CD1c-positive myeloid dendritic cell (primary cell): Measurements from ENCODE around the gene WWOX.

Source experiments
- DNase-seq: peaks from one replicate; pipeline ENCODE4 v3.0.0-alpha.2; 2016; ENCODE audit errors: extremely low spot score

WWOX gene

DNA sequence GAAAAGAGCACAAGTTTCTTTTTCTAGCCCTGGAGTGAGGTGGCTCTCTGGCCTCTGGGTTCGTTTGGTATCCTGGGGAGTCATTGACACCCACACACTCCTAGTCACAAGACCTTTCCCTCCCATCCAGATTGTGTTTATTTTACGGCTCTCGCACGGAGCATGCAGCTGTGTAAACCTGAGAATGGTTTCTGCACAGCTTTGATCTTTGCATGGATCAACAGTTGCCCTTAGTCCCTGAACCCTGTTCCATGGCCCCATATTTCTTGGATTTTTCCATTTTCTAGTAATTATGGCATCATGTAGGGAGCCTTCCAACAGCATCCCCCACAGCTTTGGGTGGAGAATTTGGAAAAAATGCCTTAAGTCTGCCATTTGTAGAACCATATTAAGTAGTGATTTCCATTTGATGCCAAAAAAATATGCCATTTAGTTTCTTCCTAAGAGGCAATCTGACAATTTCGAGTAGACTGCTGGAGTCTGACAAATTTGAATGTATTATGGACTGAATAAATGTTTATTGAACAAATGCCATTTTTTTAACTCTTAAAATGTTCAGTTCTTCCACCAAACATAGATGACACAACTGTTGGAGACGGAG is 197.7 kb downstream of the WWOX start:
- no peak for DNase-seq

DNA sequence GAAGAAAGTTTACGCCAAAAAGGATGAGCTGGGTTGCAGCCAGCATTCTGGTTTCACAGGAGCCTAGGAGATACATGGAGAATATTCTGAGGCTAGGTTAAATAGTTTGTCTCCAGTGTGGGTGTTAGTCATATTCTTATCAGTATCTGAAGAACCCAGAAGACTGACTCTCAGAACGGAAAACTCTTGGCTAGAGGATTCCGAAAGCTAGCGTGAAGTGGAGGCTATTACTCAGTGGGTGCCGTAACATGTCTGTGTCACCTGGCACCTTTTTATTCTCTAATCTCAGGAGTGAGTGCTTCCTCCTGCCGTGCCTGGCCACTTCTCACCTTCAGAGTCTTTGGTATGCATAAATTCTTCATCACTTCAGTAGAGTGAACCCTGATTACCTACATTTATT is 199.5 kb downstream of the WWOX start:
- no peak for DNase-seq

DNA sequence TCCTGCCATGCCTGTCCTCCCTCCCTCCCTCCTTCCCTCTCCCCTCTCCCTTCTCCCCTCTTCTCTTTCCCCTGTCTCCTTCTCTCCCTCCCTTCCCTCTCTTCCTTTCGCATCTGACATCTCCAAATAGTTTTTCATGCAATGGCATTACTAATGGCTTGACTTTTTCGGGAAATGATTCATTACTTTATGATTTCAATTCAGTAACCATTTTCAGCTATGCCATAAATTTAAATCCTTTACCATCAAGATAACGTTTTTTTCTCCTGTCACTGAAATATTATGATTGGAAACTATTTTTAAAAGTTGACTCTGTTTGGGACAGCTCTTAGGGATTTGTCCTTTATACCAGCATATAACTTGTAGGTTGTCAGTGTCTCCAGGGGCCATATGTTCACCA is 201.0 kb downstream of the WWOX start:
- no peak for DNase-seq

DNA sequence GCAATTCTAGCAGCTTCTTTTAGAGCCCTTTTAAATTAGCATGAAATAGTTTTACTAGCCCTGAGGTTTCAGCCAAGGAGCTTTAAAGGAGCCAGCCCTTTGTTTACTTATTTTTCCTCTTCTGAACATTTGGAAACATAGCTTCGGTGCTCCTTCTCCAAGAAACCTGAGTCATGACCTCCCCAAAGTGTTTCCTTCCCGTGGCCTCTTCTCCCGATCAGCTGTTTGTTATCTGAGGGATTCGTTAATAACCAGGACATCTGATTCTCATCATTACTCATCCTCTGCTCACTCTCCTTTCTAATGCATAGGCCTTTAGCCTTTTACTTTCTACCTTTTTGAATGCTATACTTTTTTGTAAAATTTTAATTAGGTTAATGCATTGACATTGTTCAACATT is 204.5 kb downstream of the WWOX start:
- no peak for DNase-seq

DNA sequence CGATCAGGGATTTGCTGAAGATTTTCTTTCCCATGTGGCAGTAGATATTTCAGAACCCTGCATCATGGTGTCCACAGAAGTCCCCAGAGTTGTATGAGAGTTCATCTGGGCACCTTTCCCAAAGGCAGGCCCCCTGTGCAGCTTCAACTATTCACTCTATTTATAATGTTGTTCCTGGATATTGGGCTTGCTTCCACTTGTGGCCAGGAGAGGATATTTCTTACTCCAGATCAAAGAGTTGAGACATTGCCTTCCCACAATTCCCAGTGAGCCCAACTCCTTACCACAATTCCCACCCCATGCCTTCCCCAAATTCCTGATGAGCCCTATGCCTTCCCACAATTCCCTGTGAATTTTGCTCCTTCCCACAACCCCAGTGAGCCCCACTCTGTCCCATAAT is 206.9 kb downstream of the WWOX start:
- DNase-seq: no peak

DNA sequence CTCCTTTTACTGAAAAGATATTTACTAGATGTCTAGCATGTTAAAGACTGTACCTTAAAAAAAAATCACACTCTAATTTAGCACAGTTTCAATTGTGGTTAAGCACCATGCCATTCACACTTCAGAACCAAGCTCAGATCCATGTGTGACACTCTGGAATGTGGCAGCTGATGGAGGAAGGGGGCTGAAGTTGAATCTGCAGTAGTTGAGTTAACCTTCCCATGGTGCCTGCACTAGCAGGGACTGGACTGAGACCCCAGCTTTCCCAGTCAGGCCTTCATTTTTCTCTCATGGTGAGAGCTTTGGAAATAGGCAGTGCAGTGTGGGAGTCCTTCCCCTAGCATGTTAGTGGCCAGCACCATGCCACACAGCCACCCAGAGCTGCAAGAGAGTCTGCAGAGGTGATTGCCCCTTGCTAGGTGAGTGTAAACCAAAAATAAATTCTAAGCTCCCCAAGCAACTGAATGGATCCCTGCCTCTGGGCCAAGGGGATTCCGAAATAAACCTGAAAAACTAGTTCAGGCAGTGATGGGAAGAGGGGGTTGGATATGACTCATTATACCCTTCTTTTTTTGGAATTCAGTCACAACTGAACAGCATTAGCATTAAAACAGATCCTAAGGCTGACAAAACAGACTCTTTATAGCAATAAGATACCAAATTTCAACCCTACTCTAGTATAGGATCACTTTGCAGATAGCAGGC is 208.5 kb downstream of the WWOX start:
- no peak for DNase-seq

DNA sequence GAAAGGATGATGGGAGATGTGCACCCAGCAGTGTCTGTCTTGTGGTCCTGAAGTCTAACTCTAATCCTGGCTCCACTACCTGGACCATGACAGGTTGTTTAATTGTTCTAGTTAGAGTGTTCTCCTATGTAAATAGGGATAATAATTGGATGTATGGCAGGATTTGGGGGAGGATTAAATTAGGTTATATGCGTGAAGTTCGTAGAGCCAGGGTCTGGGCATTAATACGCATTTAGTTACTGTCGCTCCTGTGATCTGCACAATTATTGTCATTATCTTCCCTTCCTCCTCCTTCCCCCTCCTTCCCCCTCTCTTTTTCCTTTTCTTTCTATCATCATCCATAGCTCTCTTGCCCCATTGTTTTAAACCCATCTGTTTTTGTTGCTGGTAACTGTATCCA is 210.3 kb downstream of the WWOX start:
- no peak for DNase-seq

DNA sequence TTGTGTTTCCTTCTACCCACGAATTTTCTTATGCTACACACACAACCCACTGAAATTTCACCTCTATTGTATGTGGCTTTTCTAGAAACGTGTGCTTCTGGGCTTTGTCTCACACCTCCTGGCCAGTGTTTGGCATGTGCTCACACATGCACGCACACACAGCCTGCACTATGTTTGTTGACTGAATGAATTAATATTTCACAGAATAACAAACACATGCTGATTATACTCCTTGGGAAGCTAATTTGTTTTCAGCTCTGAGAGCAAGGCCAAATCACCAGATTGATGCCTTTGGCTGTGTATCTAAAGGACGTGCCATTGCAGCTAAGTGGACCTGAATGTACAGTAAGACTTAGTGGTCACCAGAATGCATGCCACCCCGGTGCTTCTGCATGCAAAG is 210.7 kb downstream of the WWOX start:
- DNase-seq: no peak

DNA sequence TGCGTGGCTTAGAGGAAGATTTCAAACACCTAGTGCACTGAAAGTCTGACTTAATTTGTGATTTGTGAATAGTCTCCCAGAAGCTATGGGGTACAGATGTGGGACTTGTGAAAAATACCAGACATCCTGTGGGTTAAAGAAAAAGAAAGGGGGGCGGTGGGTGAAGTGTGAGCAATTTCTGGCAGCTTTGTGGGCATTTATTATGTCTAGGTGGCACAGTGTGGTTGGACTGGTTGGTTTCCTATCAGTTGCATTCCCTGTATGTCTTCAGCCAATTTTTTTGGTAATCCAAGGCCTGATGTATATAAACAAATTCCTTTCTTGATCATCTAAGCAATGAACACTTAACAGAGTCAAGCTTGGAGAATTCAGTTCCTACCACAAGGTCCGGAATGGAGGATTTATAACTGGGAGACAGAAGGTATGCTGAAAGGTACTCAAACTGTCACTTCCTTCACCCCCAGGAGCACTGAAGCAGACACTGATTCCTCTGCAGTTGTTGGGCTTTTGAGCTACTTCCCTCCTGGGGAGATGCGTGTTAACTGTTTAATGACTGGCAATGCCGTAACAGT is 211.6 kb downstream of the WWOX start:
- no peak for DNase-seq

DNA sequence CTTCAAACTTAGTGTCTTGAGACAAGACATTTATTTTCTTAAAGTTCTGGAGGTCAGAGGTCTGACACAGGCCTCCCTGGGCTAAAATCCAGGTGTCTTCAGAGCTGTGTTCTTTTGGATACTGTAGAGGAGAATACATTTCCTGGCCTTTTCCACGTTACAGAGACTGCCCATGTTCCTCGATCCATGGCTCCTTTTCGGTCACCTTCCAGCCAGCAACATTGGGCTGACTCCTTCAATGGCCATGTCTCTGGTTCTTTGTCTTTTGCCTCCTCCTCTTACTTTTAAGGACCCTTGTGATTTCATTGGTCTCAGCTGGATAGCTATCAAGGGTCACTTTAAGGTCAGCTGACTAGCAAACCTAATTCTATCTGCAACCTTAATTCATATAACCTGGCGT is 212.4 kb downstream of the WWOX start:
- no peak for DNase-seq

DNA sequence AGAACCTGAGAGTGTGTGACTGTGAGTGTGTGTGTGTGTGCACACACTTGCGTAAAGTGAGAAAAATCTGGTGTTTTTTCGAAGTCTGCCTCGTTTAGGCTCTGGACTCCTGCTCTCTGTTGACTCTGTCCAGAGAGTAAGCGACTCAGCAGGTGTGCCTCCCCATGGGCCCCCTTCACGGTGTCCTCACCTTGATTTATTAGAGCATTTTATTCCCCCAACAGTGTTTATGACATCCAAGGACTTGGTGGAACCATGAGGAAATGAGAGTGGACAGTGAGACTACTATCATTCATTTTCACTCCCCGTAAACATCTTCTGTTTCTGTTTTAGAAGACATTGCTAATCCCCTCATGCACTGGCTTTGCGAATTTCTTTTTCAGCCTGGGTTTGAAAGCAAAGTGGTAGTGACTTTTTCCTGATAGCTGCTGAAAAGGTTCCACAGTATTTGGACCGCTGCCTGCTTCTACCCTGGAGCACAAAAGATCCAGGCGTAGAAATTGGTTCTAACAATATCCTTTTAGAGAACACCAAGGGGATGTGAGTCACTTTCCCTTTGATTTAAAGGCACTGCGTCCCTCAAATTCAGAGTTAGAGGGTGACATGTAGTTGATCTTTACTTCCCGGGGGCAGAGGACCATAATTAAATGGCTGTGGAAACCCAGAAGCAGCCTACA is 218.2 kb downstream of the WWOX start:
- DNase-seq: no peak

DNA sequence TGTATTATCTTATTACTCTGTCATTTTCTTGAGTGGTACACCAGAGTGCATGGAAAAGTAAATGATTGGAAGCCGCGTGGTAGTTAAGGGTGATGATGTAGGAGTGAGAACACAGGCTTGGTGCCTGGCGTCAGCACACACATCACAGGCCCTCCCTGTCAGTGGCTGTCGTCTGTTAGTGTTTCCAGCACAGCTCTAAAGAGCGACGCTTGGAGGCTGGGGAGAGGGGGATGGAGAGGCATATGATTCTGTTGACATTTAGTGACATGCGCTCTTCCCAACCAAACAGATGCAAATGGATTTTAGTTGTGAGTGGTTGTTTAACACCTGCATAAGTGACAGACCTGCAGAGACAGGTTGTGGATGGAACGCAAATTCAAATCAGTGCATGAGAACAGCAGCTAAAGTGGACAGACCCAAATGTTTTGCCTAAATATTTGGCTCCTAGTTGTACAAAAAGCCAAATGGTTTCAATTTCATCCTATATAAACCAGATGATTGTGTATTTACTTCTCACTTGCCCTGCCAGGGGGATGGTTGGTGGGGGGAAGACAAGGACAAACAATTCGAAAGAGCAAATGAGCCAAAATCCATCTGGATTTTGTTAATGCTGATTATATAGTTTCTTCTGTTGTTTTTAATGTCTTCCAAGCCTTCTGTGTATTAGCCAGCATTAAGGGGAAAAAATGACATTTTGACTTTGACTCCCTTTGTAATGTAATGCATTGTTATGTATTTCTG is 222.3 kb downstream of the WWOX start:
- no peak for DNase-seq

DNA sequence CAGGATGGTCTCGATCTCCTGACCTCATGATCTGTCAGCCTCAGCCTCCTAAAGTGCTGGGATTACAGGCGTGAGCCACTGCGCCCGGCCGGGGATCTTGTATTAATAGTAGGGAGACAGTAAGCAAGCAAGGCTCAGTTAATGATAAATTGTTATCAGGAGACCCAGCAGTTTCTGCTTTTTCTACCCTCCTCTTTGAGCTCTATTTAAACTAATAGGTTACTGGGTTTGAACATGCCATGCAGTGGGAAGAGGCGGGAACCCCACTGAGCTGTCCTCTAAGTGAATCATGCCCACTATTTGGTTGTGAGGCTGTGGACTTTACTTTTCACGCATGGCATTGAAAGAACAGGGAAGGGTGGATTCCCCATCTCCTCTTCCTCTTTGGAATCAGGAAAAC is 223.9 kb downstream of the WWOX start:
- DNase-seq: no peak

DNA sequence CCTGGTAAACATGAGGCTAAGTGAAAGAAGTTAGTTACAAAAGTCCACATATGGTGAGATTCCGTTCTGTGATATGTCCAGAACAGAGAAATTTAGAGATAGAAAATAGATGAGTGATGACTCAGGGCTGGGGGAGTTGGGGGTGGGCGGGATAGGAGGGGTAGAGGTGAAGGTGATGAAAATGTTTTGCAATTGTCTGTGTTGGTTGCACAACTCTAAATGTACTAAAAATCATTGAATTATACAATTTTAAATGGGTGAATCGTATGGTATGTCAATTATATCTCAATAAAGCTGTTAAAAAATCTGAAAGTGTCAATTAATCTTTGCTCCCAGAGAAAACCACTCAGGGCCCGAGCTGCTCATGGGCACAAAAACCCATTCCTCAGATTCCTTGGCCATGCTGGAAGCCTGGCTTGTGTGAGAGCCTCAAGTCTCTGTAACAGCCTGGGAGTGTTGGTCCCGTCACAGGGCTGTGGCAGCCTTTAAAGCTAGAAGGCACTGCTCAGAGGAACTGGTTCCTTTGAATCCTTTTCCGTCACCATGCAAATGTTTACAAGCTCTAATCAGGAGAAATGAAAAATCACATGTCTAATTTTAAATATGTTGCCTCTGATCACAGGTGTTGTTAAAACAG is 225.3 kb downstream of the WWOX start:
- no peak for DNase-seq

DNA sequence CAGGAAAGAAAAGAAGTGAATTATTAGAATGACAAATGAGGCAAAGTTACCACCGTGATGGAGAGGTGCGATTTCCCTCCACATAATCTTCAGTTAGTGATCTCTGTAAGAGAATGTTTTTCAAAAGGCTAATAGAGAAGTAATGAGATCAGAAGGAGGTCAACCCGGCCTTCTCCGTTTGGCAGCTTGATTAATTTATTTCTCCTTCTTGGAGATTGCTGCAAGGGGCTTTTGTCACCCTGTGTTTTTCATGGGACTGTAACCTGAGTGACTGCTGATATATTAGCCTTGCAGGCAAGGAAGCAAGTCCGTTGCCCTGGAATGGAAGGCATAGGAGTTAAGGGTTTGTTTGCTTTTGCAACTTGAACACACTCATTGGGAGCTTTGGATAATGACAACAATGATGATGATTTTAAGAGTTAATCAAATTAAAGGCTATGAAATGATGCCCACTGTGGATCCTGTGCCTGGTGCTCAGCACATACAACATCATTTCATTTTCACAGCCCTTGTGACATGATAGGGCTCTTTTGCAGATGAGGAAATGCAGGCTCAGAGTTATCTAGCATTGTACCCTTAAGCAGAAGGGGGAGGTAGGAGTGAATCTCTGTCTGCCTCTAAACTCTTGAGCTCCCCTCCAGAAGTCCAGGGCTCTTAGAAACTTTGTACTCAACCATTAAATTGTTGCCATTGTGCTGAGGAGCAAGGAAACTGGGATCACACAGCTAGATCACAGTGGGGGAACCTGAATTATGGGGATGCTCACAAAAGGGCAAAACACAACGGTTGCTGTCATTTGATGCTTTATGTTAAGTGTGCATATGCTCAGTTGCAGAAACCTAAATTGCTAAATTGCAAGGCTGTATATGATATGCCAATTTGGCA is 226.3 kb downstream of the WWOX start:
- no peak for DNase-seq

DNA sequence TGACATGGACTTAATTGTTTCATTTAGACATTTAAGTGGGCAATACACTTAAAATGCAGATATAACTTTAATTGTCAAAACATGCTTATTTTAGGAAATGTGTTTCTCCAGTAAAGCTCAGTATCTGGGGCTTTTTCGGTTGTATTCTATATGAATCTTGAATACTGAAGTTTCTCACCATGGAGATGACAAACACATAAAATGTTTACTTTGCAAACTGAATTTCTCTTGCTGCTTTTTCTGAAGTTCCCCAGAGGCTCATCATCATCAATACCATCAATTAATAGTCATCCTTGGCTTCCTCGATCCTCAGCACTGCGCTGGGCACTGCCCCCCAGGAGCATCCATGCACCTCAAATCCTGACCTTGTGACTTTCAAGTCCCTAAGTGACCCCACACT is 227.3 kb downstream of the WWOX start:
- DNase-seq: no peak

DNA sequence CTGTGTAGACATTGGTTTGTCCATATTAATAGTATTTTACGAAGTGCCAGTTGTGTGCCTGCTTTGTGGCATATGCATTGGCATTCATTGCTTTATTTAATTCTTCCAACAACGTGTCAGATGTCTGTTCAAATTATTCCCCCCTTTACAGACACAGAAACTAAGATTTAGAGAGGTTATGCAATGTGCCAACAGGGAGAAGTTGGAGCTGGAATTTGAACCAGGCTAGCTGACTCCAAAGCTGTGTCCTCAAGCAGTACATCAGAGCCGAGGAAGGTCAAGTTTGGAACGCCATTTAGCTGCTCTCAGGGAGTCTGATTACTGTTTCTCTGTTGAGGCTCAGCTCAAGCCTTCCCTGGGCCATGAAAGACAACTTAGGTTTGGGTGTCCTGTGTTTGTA is 232.3 kb downstream of the WWOX start:
- no peak for DNase-seq

DNA sequence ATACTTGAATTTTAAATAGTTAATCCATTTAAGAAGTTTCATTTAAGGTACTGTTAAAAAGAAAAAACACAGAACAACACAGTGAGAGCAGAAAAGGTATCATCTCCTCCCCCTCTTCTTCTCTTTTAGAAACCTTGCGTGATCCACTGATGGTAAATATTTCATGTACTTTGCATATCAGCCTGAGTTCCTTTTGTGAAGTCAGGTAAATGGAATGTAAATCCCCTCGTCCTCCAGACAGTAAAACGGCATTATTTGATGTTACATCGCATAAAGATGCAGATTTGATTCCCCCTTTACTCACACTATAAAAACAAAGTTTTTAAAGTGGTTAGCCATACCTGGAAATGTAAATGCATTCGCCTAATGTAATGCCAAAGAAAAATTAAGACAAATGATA is 234.4 kb downstream of the WWOX start:
- no peak for DNase-seq

DNA sequence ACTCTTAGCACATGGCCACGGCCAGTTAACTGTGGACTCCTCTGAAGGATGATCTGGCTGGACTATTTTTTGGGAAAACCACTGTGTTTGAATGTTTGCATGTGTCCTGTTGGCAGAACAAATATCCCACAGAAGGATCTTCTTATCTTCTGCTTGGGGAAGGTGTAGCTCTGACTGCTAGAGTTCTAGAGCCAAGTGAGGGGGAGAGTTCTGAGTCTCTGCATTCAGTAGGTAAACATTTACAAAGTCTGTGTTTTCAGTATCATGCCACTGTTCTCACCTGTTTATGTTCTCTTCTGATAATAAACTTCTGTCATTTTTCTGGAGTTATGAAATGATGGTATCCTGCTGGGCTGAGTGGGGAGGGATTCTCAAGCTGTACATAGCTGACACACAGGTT is 241.1 kb downstream of the WWOX start:
- DNase-seq: no peak

DNA sequence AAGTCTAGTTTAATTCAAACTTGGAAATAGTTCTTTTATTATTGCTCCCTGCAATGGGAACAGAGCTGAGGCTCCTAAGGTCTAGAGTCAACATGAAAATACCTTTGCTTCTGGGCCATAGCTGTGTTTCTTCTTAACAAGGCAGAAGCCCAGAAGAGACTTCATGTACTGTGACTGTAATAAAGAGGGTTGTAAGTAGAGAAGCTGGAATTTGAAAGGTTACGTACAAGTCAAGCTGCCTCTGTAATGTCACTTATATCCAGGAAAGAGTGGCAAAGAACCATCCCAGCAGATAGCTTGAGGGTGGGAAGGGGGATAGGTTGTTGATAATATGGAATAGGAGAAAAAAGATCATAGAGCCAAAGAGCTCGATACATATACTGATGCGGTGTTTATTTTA is 248.6 kb downstream of the WWOX start:
- no peak for DNase-seq

DNA sequence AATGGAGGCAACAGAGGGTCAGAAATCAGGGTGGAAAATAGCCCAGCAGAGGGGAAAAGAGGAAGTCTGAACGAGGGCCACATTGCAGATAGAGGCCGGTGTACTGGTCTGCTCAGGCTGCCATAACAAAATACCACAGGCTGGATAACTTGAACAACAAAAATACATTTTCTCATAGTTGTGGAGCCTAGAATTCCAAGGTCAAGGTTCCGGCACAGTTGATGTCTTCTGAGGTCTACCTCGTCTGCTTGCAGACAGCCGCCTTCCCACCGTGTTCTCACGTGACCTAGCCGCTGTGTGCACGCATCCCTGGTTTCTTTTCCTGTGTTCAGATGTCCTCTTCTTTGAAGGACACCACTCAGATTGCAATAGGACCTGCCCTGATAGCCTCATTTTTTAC is 249.4 kb downstream of the WWOX start:
- DNase-seq: no peak
